ENCODE results near the gene HMGCS2.
A peak's percentile ranks its signal among the peaks of the same experiment; 100 is the strongest.
"Not testable (repeated sequence)": the region's sequence is repeated elsewhere in the genome, so short reads cannot be mapped to it uniquely, and the experiment has no call there.

The HMGCS2 gene

DNA sequence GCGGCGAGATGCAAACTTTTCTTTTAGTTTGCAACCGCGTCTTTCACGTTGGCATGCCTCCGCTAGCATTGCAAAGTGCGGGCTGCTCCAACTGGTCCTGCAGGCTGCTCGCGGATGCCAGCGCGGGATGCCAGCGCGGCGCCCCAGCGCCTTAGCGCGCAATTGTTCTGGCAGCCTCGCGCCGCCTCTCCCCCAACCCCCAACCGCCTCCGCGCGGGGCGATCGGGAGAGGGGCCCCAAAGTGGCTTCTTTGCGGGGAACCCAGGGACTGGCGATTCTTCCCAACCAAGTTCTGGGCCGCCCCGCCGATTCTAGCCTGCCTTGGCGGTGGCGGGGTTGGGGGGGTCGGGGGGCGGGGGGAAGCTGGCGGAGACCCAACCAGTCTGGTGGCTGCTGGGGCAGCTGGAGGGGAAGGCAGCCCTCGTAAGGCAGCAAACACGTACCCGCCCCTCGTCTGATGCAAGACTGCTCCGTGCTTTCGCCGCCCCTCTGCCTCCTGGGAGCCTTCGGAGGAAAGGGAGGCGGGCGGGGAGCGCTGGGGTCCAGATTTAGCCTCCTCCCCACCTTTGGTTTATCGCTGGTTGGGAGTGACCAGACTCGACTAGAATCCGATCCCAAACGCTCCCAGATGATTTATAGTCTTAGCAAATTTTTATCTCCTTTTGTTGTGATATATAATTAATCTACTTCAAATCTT is 56.2 kb downstream of the HMGCS2 start:
- Histone ChIP-seq H3K79me2 (ENCODE audit: insufficient read depth, low read length) (peaks cover 57% of the 10 kb centered on the region), H3K27me3 (ENCODE audit: insufficient read depth, low read length, poor library complexity) (peaks cover 8% of the 10 kb centered on the region), H3K27ac (ENCODE audit: low read length) (peak overlapping the region; percentile 98), H4K20me1 (ENCODE audit: insufficient read depth, low read length) (peaks cover 38% of the 10 kb centered on the region; the same call in 1 of the 2 replicates), H3K9ac (ENCODE audit: low read depth, low read length) (peak overlapping the region; percentile 97), H3K4me1 (ENCODE audit: insufficient read depth, low read length) (peaks cover 42% of the 10 kb centered on the region), H3K9me3 (ENCODE audit: insufficient read depth, low read length, severe bottlenecking) (no peaks in the 10 kb centered on the region), H3K4me2 (ENCODE audit: insufficient read depth, low read length) (peak overlapping the region; percentile 87), H3K4me3 (ENCODE audit: low read depth in 1 of 2, low read length in 2 of 2) (peak overlapping the region; percentile 95 to 96; a peak in 3 of 4 replicates), H3K36me3 (ENCODE audit: insufficient read depth, low read length) (peaks cover 33% of the 10 kb centered on the region), H2AFZ (ENCODE audit: low read depth, low read length) (peak overlapping the region; percentile 94)
- DNase-seq (peak; percentile 94), ATAC-seq (ENCODE audit: insufficient read depth, low read depth) (peak; percentile 85)
- no peak for TF ChIP-seq EZH2 (IDR thresholded peaks at IDR 0.05; ENCODE audit: borderline replicate concordance, low read depth, low read length, severe bottlenecking)
- TF ChIP-seq, protein P1, sequence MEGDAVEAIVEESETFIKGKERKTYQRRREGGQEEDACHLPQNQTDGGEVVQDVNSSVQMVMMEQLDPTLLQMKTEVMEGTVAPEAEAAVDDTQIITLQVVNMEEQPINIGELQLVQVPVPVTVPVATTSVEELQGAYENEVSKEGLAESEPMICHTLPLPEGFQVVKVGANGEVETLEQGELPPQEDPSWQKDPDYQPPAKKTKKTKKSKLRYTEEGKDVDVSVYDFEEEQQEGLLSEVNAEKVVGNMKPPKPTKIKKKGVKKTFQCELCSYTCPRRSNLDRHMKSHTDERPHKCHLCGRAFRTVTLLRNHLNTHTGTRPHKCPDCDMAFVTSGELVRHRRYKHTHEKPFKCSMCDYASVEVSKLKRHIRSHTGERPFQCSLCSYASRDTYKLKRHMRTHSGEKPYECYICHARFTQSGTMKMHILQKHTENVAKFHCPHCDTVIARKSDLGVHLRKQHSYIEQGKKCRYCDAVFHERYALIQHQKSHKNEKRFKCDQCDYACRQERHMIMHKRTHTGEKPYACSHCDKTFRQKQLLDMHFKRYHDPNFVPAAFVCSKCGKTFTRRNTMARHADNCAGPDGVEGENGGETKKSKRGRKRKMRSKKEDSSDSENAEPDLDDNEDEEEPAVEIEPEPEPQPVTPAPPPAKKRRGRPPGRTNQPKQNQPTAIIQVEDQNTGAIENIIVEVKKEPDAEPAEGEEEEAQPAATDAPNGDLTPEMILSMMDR (IDR thresholded peaks at IDR 0.05; ENCODE audit: borderline replicate concordance, extremely low read depth, low read length, poor library complexity, severe bottlenecking): no peak

DNA sequence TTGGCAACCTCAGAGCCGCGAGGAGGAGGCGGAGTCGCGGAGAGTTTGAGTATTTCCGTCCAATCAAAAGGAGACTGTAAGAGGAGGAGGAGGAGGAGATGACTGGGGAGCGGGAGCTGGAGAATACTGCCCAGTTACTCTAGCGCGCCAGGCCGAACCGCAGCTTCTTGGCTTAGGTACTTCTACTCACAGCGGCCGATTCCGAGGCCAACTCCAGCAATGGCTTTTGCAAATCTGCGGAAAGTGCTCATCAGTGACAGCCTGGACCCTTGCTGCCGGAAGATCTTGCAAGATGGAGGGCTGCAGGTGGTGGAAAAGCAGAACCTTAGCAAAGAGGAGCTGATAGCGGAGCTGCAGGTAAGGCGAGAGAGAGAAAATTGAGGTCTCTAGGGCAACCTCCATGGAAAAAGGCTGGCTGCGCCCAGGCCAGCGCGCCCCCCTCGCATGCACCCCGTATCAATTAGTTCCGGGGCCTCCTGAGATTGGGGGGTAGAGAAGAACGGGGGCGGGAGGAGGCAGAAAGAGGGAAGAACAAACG is 56.8 kb downstream of the HMGCS2 start, which contains the start of gene PHGDH:
TSS of gene PHGDH (plus strand) at position 131 of the 538 bp plus-strand sequence. CDS start at position 220, 89 bp downstream.
- DNase-seq: peak; percentile 89
- H3K4me3 ChIP-seq (ENCODE audit: low read depth in 1 of 2, low read length in 2 of 2): peak within 1 kb of the TSS; percentile 95 to 96
- peaks cover 8% of the 10 kb centered on the region for H3K27me3 ChIP-seq (ENCODE audit: insufficient read depth, low read length, poor library complexity)
- peaks cover 33% of the 10 kb centered on the region for H3K36me3 ChIP-seq (ENCODE audit: insufficient read depth, low read length)
- H3K4me2 ChIP-seq (ENCODE audit: insufficient read depth, low read length): peak within 1 kb of the TSS; percentile 87
- H2AFZ ChIP-seq (ENCODE audit: low read depth, low read length): peak within 1 kb of the TSS; percentile 94
- no peak for TF ChIP-seq EZH2 (IDR thresholded peaks at IDR 0.05; ENCODE audit: borderline replicate concordance, low read depth, low read length, severe bottlenecking)
- peaks cover 42% of the 10 kb centered on the region for H3K4me1 ChIP-seq (ENCODE audit: insufficient read depth, low read length)
- ATAC-seq (ENCODE audit: insufficient read depth, low read depth): peak; percentile 75
- peaks cover 35% of the 10 kb centered on the region; the same call in 1 of the 2 replicates for H4K20me1 ChIP-seq (ENCODE audit: insufficient read depth, low read length)
- peak within 1 kb of the TSS; percentile 98 for H3K27ac ChIP-seq (ENCODE audit: low read length)
- peak within 1 kb of the TSS; percentile 97 for H3K9ac ChIP-seq (ENCODE audit: low read depth, low read length)
- H3K9me3 ChIP-seq (ENCODE audit: insufficient read depth, low read length, severe bottlenecking): no peaks in the 10 kb centered on the region
- H3K79me2 ChIP-seq (ENCODE audit: insufficient read depth, low read length): peaks cover 51% of the 10 kb centered on the region

DNA sequence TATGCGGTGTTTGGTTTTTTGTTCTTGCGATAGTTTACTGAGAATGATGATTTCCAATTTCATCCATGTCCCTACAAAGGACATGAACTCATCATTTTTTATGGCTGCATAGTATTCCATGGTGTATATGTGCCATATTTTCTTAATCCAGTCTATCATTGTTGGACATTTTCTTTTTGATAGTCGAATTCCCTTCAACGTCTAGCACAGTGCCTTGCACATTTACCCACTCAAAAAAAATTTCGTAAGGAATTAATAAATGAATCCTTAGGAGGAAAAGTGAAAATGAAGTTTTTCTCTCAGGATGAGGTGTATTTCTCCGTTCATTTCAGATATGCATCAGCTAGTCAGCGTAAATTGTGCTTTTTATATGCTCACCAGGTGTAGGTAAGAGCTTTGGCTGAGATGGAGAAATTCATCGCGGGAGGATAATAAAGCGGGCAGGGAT is 57.3 kb downstream of the HMGCS2 start:
- not testable (repeated sequence) for ATAC-seq (ENCODE audit: insufficient read depth, low read depth); DNase-seq; H3K27ac ChIP-seq (ENCODE audit: low read length); H3K27me3 ChIP-seq (ENCODE audit: insufficient read depth, low read length, poor library complexity); H3K9me3 ChIP-seq (ENCODE audit: insufficient read depth, low read length, severe bottlenecking)
- peaks cover 39% of the 10 kb centered on the region for H3K4me1 ChIP-seq (ENCODE audit: insufficient read depth, low read length)
- H3K9ac ChIP-seq (ENCODE audit: low read depth, low read length): peak overlapping the region; percentile 97
- H3K4me3 ChIP-seq (ENCODE audit: low read depth in 1 of 2, low read length in 2 of 2): peak overlapping the region; percentile 95 to 96; a peak in 3 of 4 replicates
- peak overlapping the region; percentile 87 for H3K4me2 ChIP-seq (ENCODE audit: insufficient read depth, low read length)
- H3K79me2 ChIP-seq (ENCODE audit: insufficient read depth, low read length): peaks cover 46% of the 10 kb centered on the region
- peak overlapping the region; percentile 94 for H2AFZ ChIP-seq (ENCODE audit: low read depth, low read length)
- H4K20me1 ChIP-seq (ENCODE audit: insufficient read depth, low read length): peaks cover 31% of the 10 kb centered on the region; the same call in 1 of the 2 replicates
- H3K36me3 ChIP-seq (ENCODE audit: insufficient read depth, low read length): peaks cover 30% of the 10 kb centered on the region

DNA sequence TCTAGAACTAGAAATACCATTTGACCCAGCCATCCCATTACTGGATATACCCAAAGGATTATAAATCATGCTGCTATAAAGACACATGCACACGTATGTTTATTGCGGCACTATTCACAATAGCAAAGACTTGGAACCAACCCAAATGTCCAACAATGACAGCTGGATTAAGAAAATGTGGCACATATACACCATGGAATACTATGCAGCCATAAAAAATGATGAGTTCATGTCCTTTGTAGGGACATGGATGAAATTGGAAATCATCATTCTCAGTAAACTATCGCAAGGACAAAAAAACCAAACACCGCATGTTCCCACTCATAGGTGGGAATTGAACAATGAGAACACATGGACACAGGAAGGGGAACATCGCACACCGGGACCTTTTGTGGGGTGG is 62.1 kb downstream of the HMGCS2 start:
- H3K9ac ChIP-seq (ENCODE audit: low read depth, low read length); H3K79me2 ChIP-seq (ENCODE audit: insufficient read depth, low read length); H3K36me3 ChIP-seq (ENCODE audit: insufficient read depth, low read length); H3K4me1 ChIP-seq (ENCODE audit: insufficient read depth, low read length); H4K20me1 ChIP-seq (ENCODE audit: insufficient read depth, low read length); H3K4me3 ChIP-seq (ENCODE audit: low read depth in 1 of 2, low read length in 2 of 2); DNase-seq; H3K27me3 ChIP-seq (ENCODE audit: insufficient read depth, low read length, poor library complexity); H3K4me2 ChIP-seq (ENCODE audit: insufficient read depth, low read length); H3K9me3 ChIP-seq (ENCODE audit: insufficient read depth, low read length, severe bottlenecking); H2AFZ ChIP-seq (ENCODE audit: low read depth, low read length); H3K27ac ChIP-seq (ENCODE audit: low read length); ATAC-seq (ENCODE audit: insufficient read depth, low read depth): not testable (repeated sequence)
